Measurements from ENCODE around the gene EPX. TPM values are rescaled to one million over a fixed set of nuclear protein-coding genes. Genes with fewer than 3 reads are reported as not detected.

EPX gene
- total RNA-seq, 1 experiment from 2014 or later: not detected

- Histone ChIP-seq H3K4me2 (ENCODE audit: low read length) (no peak overlapping the region), H3K4me1 (ENCODE audit: control insufficient read depth in 1 of 2, insufficient read depth in 2 of 2, low read length in 2 of 2) (peaks cover 0 to 3% of the 10 kb centered on the region in 2 experiments; a peak in 1 of 4 replicates), H4K20me1 (ENCODE audit: insufficient read depth) (no peaks in the 10 kb centered on the region), H3K4me3 (replicated peaks in 1 of 2; ENCODE audit: low read depth in 1 of 2, low read length in 2 of 2) (no peak overlapping the region), H3K9me2 (ENCODE audit: insufficient read depth) (no peaks in the 10 kb centered on the region), H3K27me3 (ENCODE audit: insufficient read depth, low read length) (no peaks in the 10 kb centered on the region; the same call in 1 of the 2 replicates), H3K9me3 (ENCODE audit: control insufficient read depth in 1 of 2, insufficient read depth in 1 of 2, low read depth in 1 of 2, low read length in 2 of 2) (no peaks in the 10 kb centered on the region), H3K36me3 (ENCODE audit: control insufficient read depth in 1 of 2, insufficient read depth in 2 of 2, low read length in 2 of 2) (no peaks in the 10 kb centered on the region), H2AFZ (ENCODE audit: low read depth, low read length, poor library complexity, severe bottlenecking) (no peak overlapping the region), H3K9ac (ENCODE audit: low read length) (no peak overlapping the region), H3K79me2 (ENCODE audit: insufficient read depth, low read length) (no peaks in the 10 kb centered on the region), H3K27ac (ENCODE audit: low read depth, low read length) (no peak overlapping the region)
- ChIA-PET POLR2A (interaction anchor here (0.5 to 1.0 kb wide), 2 partner anchors 117 to 431 kb away, joined by 3 read pairs; no protein-coding TSS in a partner anchor), RAD21 (ENCODE audit: low non-redundant PET in 1 of 2, low total read pairs in 2 of 2, uncharacterized antibody in 2 of 2, unreplicated experiment in 2 of 2) (interaction anchor here (0.8 to 1.1 kb wide), 3 partner anchors 16 to 248 kb away, joined by 3 to 5 read pairs (median 3); no protein-coding TSS in a partner anchor), CTCF (interaction anchor here (0.6 to 3.7 kb wide), 21 partner anchors 9 to 255 kb away, joined by 3 to 36 read pairs (median 5); partner anchors contain the start of genes LPO and MKS1)
- BruUV-seq (replicated peaks): no TSS peak
- DNase-seq (ENCODE audit: low read depth, low spot score) (peak; percentile 63), ATAC-seq (peak; percentile 98)
- intact Hi-C loops (cut with micrococcal nuclease): loop anchor here (1.0 kb wide), 2 partner anchors 18 to 247 kb away; no protein-coding TSS in a partner anchor
- TF ChIP-seq CBX3 (IDR thresholded peaks at IDR 0.05; ENCODE audit: low read depth) (no peak), ZNF274 (IDR thresholded peaks at IDR 0.05; ENCODE audit: low read depth, low read length) (no peak), SP1 (IDR thresholded peaks at IDR 0.05; ENCODE audit: low read depth) (no peak), RAD21 (IDR thresholded peaks at IDR 0.05; ENCODE audit: low read depth) (no peak; the same call in 1 of the 2 replicates), SIN3A (IDR thresholded peaks at IDR 0.05; ENCODE audit: low read depth) (no peak), REST (IDR thresholded peaks at IDR 0.05; ENCODE audit: low read depth) (no peak), EZH2 (IDR thresholded peaks at IDR 0.05) (no peak), CEBPB (IDR thresholded peaks at IDR 0.05; ENCODE audit: low read depth) (no peak), TCF7L2 (IDR thresholded peaks at IDR 0.05; ENCODE audit: borderline replicate concordance, extremely low read depth, insufficient read depth, insufficient read length) (no peak)
- TF ChIP-seq, protein P1, sequence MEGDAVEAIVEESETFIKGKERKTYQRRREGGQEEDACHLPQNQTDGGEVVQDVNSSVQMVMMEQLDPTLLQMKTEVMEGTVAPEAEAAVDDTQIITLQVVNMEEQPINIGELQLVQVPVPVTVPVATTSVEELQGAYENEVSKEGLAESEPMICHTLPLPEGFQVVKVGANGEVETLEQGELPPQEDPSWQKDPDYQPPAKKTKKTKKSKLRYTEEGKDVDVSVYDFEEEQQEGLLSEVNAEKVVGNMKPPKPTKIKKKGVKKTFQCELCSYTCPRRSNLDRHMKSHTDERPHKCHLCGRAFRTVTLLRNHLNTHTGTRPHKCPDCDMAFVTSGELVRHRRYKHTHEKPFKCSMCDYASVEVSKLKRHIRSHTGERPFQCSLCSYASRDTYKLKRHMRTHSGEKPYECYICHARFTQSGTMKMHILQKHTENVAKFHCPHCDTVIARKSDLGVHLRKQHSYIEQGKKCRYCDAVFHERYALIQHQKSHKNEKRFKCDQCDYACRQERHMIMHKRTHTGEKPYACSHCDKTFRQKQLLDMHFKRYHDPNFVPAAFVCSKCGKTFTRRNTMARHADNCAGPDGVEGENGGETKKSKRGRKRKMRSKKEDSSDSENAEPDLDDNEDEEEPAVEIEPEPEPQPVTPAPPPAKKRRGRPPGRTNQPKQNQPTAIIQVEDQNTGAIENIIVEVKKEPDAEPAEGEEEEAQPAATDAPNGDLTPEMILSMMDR (IDR thresholded peaks at IDR 0.05 in 2 of 3, conservative IDR thresholded peaks at IDR 0.05 in 1 of 3; ENCODE audit: borderline replicate concordance in 1 of 3, insufficient read depth in 1 of 3, low read depth in 2 of 3, low read length in 2 of 3): peak; percentile 58 to 90 (median 88)
- TF ChIP-seq, protein P2, sequence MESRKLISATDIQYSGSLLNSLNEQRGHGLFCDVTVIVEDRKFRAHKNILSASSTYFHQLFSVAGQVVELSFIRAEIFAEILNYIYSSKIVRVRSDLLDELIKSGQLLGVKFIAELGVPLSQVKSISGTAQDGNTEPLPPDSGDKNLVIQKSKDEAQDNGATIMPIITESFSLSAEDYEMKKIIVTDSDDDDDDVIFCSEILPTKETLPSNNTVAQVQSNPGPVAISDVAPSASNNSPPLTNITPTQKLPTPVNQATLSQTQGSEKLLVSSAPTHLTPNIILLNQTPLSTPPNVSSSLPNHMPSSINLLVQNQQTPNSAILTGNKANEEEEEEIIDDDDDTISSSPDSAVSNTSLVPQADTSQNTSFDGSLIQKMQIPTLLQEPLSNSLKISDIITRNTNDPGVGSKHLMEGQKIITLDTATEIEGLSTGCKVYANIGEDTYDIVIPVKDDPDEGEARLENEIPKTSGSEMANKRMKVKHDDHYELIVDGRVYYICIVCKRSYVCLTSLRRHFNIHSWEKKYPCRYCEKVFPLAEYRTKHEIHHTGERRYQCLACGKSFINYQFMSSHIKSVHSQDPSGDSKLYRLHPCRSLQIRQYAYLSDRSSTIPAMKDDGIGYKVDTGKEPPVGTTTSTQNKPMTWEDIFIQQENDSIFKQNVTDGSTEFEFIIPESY (IDR thresholded peaks at IDR 0.05; ENCODE audit: extremely low read depth, insufficient replicate concordance, low read length): no peak
- TF ChIP-seq, protein P3, sequence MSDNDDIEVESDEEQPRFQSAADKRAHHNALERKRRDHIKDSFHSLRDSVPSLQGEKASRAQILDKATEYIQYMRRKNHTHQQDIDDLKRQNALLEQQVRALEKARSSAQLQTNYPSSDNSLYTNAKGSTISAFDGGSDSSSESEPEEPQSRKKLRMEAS (IDR thresholded peaks at IDR 0.05): peak; percentile 60; the same call in 1 of the 2 replicates
These were observed 7.6 kb downstream of the EPX start for GRCh38 chr17:58200024-58200633.
